HepG2 (cell line): ENCODE measurements around the gene COX7A2L. TPM values are rescaled to one million over a fixed set of nuclear protein-coding genes. Genes with fewer than 3 reads are reported as not detected.
A peak's percentile ranks its signal among the peaks of the same experiment; 100 is the strongest.

Experiments used
- HNF4A ChIP-seq: sonication (generic); formaldehyde crosslinking; IDR thresholded peaks from 2 replicates; pipeline ENCODE4 v1.4.0; 2020; ENCODE audit warnings: missing genetic modification reagents
- MAFF ChIP-seq: IDR thresholded peaks from 2 replicates; pipeline ENCODE4 v1.6.1; 2011; ENCODE audit warnings: low read depth, low read length, improper control_type of control experiment
- MTF1 ChIP-seq: sonication (generic); formaldehyde crosslinking; IDR thresholded peaks from 2 replicates; pipeline ENCODE4 v1.5.0; 2020; ENCODE audit warnings: missing genetic modification reagents
- RBAK ChIP-seq: sonication (generic); formaldehyde crosslinking; IDR thresholded peaks from 2 replicates; pipeline ENCODE4 v1.5.1; 2020; ENCODE audit warnings: mild to moderate bottlenecking, missing genetic modification reagents
- SNAPC2 ChIP-seq: sonication (generic); formaldehyde crosslinking; IDR thresholded peaks from 2 replicates; pipeline ENCODE4 v1.8.1; 2022; ENCODE audit warnings: mild to moderate bottlenecking, missing genetic modification reagents
- ZBTB49 ChIP-seq: sonication (generic); formaldehyde crosslinking; IDR thresholded peaks from 2 replicates; pipeline ENCODE4 v1.4.0; 2020; ENCODE audit warnings: missing genetic modification reagents, borderline replicate concordance
- ZNF749 ChIP-seq: sonication (generic); formaldehyde crosslinking; IDR thresholded peaks from 2 replicates; pipeline ENCODE4 v1.8.0; 2022; ENCODE audit warnings: mild to moderate bottlenecking, missing genetic modification reagents, moderate library complexity, borderline replicate concordance
- ZNF766 ChIP-seq: sonication (generic); formaldehyde crosslinking; IDR thresholded peaks from 2 replicates; pipeline ENCODE4 v1.5.0; 2020; ENCODE audit warnings: missing genetic modification reagents, borderline replicate concordance
- ZNF777 ChIP-seq: sonication (generic); formaldehyde crosslinking; IDR thresholded peaks from 2 replicates; pipeline ENCODE4 v1.4.0; 2020; ENCODE audit warnings: missing genetic modification reagents
- polyA plus RNA-seq, 8 experiments: library from polyadenylated mRNA; depleted of rRNA in 3 of 8; stranded (reverse) in 7 of 8; unstranded in 1 of 8; fragments of >200 nt; fragmentation: Illumina TruSeq in 4 of 8; extraction: Trizol in 4 of 8; gene quantifications; 2 replicates each; pipeline versions ENCODE4 v1.2.1 to v1.2.3, GENCODE V29; 2011 to 2016; ENCODE audit warnings: low read depth in 4 of 8, missing spikeins in 1 of 8, mixed read lengths in 1 of 8; ENCODE audit not compliant: insufficient read depth in 1 of 8
- total RNA-seq, 5 experiments: library from RNA; depleted of rRNA; stranded (reverse); fragments of >200 nt; fragmentation: Illumina TruSeq; extraction: Trizol; gene quantifications; 2 replicates each; pipeline ENCODE4 v1.2.3, GENCODE V29; 2016; ENCODE audit warnings: low read depth in 1 of 5
- TF ChIP-seq, protein P1 (sequence below): sonication (generic); formaldehyde crosslinking; IDR thresholded peaks from 2 replicates; pipeline ENCODE4 v1.5.0; 2020; ENCODE audit warnings: mild to moderate bottlenecking, missing genetic modification reagents, borderline replicate concordance
- TF ChIP-seq, protein P2 (sequence below): sonication (generic); formaldehyde crosslinking; IDR thresholded peaks from 2 replicates; pipeline ENCODE4 v1.4.0; 2020; ENCODE audit warnings: missing genetic modification reagents
- TF ChIP-seq, protein P3 (sequence below): IDR thresholded peaks from 2 replicates; pipeline ENCODE4 v1.6.1; 2012; ENCODE audit warnings: inconsistent platforms
- TF ChIP-seq, protein P4 (sequence below): sonication (generic); formaldehyde crosslinking; IDR thresholded peaks from 2 replicates; pipeline ENCODE4 v1.5.1; 2020; ENCODE audit warnings: mild to moderate bottlenecking, missing genetic modification reagents, borderline replicate concordance

Gene COX7A2L
- total and polyA plus RNA-seq, 2 of the 13 experiments (the other 11 are each of a cell fraction or from before 2014, with no cell fraction given): 155 to 201 TPM

- TF ChIP-seq, protein P1, sequence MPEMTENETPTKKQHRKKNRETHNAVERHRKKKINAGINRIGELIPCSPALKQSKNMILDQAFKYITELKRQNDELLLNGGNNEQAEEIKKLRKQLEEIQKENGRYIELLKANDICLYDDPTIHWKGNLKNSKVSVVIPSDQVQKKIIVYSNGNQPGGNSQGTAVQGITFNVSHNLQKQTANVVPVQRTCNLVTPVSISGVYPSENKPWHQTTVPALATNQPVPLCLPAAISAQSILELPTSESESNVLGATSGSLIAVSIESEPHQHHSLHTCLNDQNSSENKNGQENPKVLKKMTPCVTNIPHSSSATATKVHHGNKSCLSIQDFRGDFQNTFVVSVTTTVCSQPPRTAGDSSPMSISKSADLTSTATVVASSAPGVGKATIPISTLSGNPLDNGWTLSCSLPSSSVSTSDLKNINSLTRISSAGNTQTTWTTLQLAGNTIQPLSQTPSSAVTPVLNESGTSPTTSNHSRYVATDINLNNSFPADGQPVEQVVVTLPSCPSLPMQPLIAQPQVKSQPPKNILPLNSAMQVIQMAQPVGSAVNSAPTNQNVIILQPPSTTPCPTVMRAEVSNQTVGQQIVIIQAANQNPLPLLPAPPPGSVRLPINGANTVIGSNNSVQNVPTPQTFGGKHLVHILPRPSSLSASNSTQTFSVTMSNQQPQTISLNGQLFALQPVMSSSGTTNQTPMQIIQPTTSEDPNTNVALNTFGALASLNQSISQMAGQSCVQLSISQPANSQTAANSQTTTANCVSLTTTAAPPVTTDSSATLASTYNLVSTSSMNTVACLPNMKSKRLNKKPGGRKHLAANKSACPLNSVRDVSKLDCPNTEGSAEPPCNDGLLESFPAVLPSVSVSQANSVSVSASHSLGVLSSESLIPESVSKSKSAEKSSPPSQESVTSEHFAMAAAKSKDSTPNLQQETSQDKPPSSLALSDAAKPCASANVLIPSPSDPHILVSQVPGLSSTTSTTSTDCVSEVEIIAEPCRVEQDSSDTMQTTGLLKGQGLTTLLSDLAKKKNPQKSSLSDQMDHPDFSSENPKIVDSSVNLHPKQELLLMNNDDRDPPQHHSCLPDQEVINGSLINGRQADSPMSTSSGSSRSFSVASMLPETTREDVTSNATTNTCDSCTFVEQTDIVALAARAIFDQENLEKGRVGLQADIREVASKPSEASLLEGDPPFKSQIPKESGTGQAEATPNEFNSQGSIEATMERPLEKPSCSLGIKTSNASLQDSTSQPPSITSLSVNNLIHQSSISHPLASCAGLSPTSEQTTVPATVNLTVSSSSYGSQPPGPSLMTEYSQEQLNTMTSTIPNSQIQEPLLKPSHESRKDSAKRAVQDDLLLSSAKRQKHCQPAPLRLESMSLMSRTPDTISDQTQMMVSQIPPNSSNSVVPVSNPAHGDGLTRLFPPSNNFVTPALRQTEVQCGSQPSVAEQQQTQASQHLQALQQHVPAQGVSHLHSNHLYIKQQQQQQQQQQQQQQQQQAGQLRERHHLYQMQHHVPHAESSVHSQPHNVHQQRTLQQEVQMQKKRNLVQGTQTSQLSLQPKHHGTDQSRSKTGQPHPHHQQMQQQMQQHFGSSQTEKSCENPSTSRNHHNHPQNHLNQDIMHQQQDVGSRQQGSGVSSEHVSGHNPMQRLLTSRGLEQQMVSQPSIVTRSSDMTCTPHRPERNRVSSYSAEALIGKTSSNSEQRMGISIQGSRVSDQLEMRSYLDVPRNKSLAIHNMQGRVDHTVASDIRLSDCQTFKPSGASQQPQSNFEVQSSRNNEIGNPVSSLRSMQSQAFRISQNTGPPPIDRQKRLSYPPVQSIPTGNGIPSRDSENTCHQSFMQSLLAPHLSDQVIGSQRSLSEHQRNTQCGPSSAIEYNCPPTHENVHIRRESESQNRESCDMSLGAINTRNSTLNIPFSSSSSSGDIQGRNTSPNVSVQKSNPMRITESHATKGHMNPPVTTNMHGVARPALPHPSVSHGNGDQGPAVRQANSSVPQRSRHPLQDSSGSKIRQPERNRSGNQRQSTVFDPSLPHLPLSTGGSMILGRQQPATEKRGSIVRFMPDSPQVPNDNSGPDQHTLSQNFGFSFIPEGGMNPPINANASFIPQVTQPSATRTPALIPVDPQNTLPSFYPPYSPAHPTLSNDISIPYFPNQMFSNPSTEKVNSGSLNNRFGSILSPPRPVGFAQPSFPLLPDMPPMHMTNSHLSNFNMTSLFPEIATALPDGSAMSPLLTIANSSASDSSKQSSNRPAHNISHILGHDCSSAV: no peak
- TF ChIP-seq ZNF766 (CRISPR knock-in tag) (no peak), ZNF749 (CRISPR knock-in tag) (no peak), RBAK (no peak), ZNF777 (CRISPR knock-in tag) (no peak), SNAPC2 (CRISPR knock-in tag) (no peak), ZBTB49 (CRISPR knock-in tag) (0 out of 2 replicates have a peak, but pooled peaks have one; percentile 13), HNF4A (no peak), MTF1 (CRISPR knock-in tag) (no peak), MAFF (no peak)
- TF ChIP-seq, protein P2, sequence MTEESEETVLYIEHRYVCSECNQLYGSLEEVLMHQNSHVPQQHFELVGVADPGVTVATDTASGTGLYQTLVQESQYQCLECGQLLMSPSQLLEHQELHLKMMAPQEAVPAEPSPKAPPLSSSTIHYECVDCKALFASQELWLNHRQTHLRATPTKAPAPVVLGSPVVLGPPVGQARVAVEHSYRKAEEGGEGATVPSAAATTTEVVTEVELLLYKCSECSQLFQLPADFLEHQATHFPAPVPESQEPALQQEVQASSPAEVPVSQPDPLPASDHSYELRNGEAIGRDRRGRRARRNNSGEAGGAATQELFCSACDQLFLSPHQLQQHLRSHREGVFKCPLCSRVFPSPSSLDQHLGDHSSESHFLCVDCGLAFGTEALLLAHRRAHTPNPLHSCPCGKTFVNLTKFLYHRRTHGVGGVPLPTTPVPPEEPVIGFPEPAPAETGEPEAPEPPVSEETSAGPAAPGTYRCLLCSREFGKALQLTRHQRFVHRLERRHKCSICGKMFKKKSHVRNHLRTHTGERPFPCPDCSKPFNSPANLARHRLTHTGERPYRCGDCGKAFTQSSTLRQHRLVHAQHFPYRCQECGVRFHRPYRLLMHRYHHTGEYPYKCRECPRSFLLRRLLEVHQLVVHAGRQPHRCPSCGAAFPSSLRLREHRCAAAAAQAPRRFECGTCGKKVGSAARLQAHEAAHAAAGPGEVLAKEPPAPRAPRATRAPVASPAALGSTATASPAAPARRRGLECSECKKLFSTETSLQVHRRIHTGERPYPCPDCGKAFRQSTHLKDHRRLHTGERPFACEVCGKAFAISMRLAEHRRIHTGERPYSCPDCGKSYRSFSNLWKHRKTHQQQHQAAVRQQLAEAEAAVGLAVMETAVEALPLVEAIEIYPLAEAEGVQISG: no peak
- TF ChIP-seq, protein P3, sequence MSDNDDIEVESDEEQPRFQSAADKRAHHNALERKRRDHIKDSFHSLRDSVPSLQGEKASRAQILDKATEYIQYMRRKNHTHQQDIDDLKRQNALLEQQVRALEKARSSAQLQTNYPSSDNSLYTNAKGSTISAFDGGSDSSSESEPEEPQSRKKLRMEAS: no peak
- TF ChIP-seq, protein P4, sequence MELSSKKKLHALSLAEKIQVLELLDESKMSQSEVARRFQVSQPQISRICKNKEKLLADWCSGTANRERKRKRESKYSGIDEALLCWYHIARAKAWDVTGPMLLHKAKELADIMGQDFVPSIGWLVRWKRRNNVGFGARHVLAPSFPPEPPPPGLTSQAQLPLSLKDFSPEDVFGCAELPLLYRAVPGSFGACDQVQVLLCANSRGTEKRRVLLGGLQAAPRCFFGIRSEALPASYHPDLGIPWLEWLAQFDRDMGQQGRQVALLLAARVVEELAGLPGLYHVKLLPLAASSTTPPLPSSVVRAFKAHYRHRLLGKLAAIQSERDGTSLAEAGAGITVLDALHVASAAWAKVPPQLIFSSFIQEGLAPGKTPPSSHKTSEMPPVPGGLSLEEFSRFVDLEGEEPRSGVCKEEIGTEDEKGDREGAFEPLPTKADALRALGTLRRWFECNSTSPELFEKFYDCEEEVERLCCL (CRISPR knock-in tag): no peak; the same call in 1 of the 2 replicates
Measured at GRCh38 chr2:42337846-42338566, 23.0 kb downstream of the COX7A2L start (continued).
